GM12878 (cell line): ENCODE measurements around the gene DBNDD2. TPM values are rescaled to one million over a fixed set of nuclear protein-coding genes. Genes with fewer than 3 reads are reported as not detected.

Experiments used
- ATAC-seq: fragments of 200-7000 bp; cut with Tn5 transposase; 3 replicates; pipeline ENCODE4 v1.9.1; 2020; ENCODE audit warnings: mild to moderate bottlenecking, moderate library complexity
- BruUV-seq: library from RNA; stranded (reverse); fragments of 400-500 nt; replicated peaks from 2 replicates; lab custom pipeline; 2021; lab: Mats Ljungman, UMichigan
- CTCF ChIA-PET: fragments of 300-600 bp; sonication (Branson Sonifier 250); formaldehyde crosslinking; extraction: SDS; loops from one replicate; lab custom pipeline; 2021; ENCODE audit warnings: inconsistent platforms; lab: Yijun Ruan, JAX
- POLR2A ChIA-PET: fragments of 350-600 bp; formaldehyde crosslinking; extraction: SDS; loops from one replicate; lab custom pipeline; 2021; ENCODE audit warnings: inconsistent platforms; lab: Charles Lee
- RAD21 ChIA-PET: fragments of 300-600 bp; sonication (Branson Sonifier 250); formaldehyde crosslinking; loops from one replicate; lab custom pipeline; 2023; ENCODE audit warnings: antibody characterized with exemption; ENCODE audit not compliant: unreplicated experiment; lab: Charles Lee
- SMC1A ChIA-PET: fragments of 300-600 bp; sonication (Branson Sonifier 250); formaldehyde crosslinking; loops from one replicate; lab custom pipeline; 2023; ENCODE audit not compliant: unreplicated experiment, uncharacterized antibody; lab: Charles Lee
- DNase-seq: peaks from one replicate; pipeline ENCODE4 v3.0.0-alpha.2; 2011; ENCODE audit warnings: low read depth, low spot score
- FAIRE-seq: peaks from 3 replicates; lab custom pipeline; 2011; peaks lifted over from hg19 to GRCh38; lab: Jason Lieb, UNC
- H2AFZ ChIP-seq: 2 replicates; pipeline ENCODE4 v1.6.0; 2011; ENCODE audit warnings: low read depth, low read length, control low read depth; ENCODE audit not compliant: control insufficient read depth
- H3K27ac ChIP-seq: 2 replicates; pipeline ENCODE4 v1.5.1; 2011; ENCODE audit warnings: control low read depth; ENCODE audit not compliant: control insufficient read depth, insufficient read depth
- H3K27me3 ChIP-seq, 2 experiments: replicated peaks in 1 of 2; 2 replicates each; pipeline versions ENCODE4 v1.6.0 to v1.6.1; 2011; ENCODE audit warnings: low read length in 1 of 2; ENCODE audit not compliant: control insufficient read depth in 2 of 2, insufficient read depth in 2 of 2
- H3K36me3 ChIP-seq, 2 experiments: 2 replicates each; pipeline ENCODE4 v1.5.1; 2011; ENCODE audit warnings: low read length in 1 of 2; ENCODE audit not compliant: control insufficient read depth in 2 of 2, insufficient read depth in 2 of 2
- H3K4me1 ChIP-seq: 2 replicates; pipeline ENCODE4 v1.6.1; 2011; ENCODE audit warnings: mild to moderate bottlenecking, low read length, moderate library complexity, mixed read lengths; ENCODE audit not compliant: control insufficient read depth, insufficient read depth
- H3K4me2 ChIP-seq: 2 replicates; pipeline ENCODE4 v1.6.0; 2011; ENCODE audit warnings: control low read depth; ENCODE audit not compliant: control insufficient read depth, insufficient read depth
- H3K4me3 ChIP-seq: fragments of 200-600 bp; sonication (generic); 2 replicates; pipeline ENCODE4 v1.5.1; 2016
- H3K79me2 ChIP-seq: 2 replicates; pipeline ENCODE4 v1.6.0; 2011; ENCODE audit warnings: low read length; ENCODE audit not compliant: control insufficient read depth, insufficient read depth
- H3K9ac ChIP-seq: 2 replicates; pipeline ENCODE4 v1.8.0; 2011; ENCODE audit warnings: low read length, control low read depth, mixed read lengths; ENCODE audit not compliant: control insufficient read depth, insufficient read depth
- H3K9me3 ChIP-seq: replicated peaks from 3 replicates; pipeline ENCODE4 v1.5.1; 2011; ENCODE audit warnings: mild to moderate bottlenecking, low read length; ENCODE audit not compliant: control insufficient read depth, insufficient read depth
- H4K20me1 ChIP-seq: 2 replicates; pipeline ENCODE4 v1.6.0; 2011; ENCODE audit not compliant: control insufficient read depth, insufficient read depth
- CEBPB ChIP-seq, 2 experiments: fragments of 150-350 bp in 1 of 2; IDR thresholded peaks; 2 replicates each; pipeline ENCODE4 v1.6.1; 2012 to 2014; ENCODE audit warnings: low read depth in 2 of 2, low read length in 2 of 2, borderline replicate concordance in 1 of 2, inconsistent platforms in 1 of 2
- CHD4 ChIP-seq: fragments of 200-600 bp; sonication (generic); IDR thresholded peaks from 2 replicates; pipeline ENCODE4 v1.6.1; 2016; ENCODE audit warnings: mild to moderate bottlenecking
- CREB1 ChIP-seq: IDR thresholded peaks from 2 replicates; pipeline ENCODE4 v1.6.1; 2012; ENCODE audit warnings: low read depth, mild to moderate bottlenecking, inconsistent platforms
- HDAC2 ChIP-seq: fragments of 200-600 bp; sonication (generic); IDR thresholded peaks from 2 replicates; pipeline ENCODE4 v1.6.1; 2017
- JUND ChIP-seq: IDR thresholded peaks from 2 replicates; pipeline ENCODE4 v1.6.1; 2012; ENCODE audit warnings: low read depth, mild to moderate bottlenecking, low read length, improper control_type of control experiment, moderate library complexity
- LARP7 ChIP-seq: fragments of 450-650 bp; IDR thresholded peaks from 2 replicates; pipeline ENCODE4 v1.6.1; 2017; ENCODE audit warnings: mild to moderate bottlenecking
- NR2C1 ChIP-seq: fragments of 450-650 bp; IDR thresholded peaks from 2 replicates; pipeline ENCODE4 v1.6.1; 2017; ENCODE audit warnings: antibody characterized with exemption, mild to moderate bottlenecking, moderate library complexity
- SREBF2 ChIP-seq: IDR thresholded peaks from 2 replicates; pipeline ENCODE4 v1.6.1; 2012; ENCODE audit warnings: mild to moderate bottlenecking, low read length
- WGBS: methylation state at CpG from one replicate; pipeline ENCODE4 v1.1.6; 2016; ENCODE audit warnings: low lambda C conversion rate; ENCODE audit not compliant: insufficient replicate concordance, insufficient coverage; ENCODE audit errors: missing lambda C conversion rate; 5-methylcytosine and 5-hydroxymethylcytosine counted together
- in situ Hi-C: fragments of 300-500 bp; cut with MboI; formaldehyde crosslinking; loops from 9 replicates; pipeline ENCODE4 v1.14.3; 2018; ENCODE audit warnings: mixed read lengths
- intact Hi-C: fragments of 100-400 bp; cut with micrococcal nuclease; formaldehyde crosslinking; loops from one replicate; pipeline ENCODE4 v1.14.2; 2022; ENCODE audit not compliant: unreplicated experiment
- polyA plus RNA-seq, 11 experiments: library from polyadenylated mRNA; depleted of rRNA in 4 of 11; unstranded in 6 of 11; stranded (reverse) in 5 of 11; fragments of >200 nt; fragmentation: Nextera tagmentation in 4 of 11; fragmentation: Illumina TruSeq in 1 of 11; extraction: Ambion mirVana in 4 of 11; extraction: Trizol in 1 of 11; gene quantifications; 1 replicate in 1 of 11; 2 replicates in 10 of 11; pipeline versions ENCODE4 v1.2.1 to v1.2.3, GENCODE V29; 2011 to 2016; ENCODE audit warnings: inconsistent platforms in 2 of 11, missing spikeins in 2 of 11, low read depth in 1 of 11
- total RNA-seq, 4 experiments: library from RNA; depleted of rRNA in 3 of 4; stranded (reverse); fragments of >200 nt in 3 of 4; fragmentation: Illumina TruSeq in 1 of 4; extraction: Trizol in 1 of 4; gene quantifications; 2 replicates each; pipeline versions ENCODE4 v1.2.1 to v1.2.3, GENCODE V29; 2013 to 2021
- TF ChIP-seq, protein P1 (sequence below): fragments of 150-350 bp; IDR thresholded peaks from 2 replicates; pipeline ENCODE4 v1.6.1; 2016; ENCODE audit warnings: low read depth, low read length
- TF ChIP-seq, protein P2 (sequence below): fragments of 450-650 bp; formaldehyde crosslinking; IDR thresholded peaks from 2 replicates; pipeline ENCODE4 v1.4.0; 2020; ENCODE audit warnings: mild to moderate bottlenecking, moderate library complexity

Gene DBNDD2
- total and polyA plus RNA-seq, 10 of the 15 experiments (the other 5 are each of a cell fraction or from before 2014, with no cell fraction given): 0.17 to 5.7 (median 0.49) TPM; not detected in 1

DNA sequence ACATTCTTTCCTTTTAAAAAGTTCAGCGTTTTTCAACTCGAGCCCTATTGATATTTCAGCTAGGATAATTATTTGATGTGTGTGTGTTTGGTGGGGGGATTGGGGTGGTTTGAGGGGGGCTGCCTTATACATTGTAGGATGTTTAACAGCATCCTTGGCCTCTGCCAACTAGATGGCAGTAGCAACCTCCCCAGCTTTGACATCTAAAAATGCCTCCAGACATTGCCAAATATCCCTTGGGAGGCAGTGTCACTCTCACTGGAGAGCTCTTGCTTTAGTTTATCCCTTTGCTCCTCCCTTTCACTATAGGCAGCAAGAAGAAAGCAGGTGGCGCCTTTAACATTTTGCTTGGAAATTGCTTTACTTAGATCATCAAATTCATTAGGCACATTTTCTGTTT lies 15.4 kb upstream of the DBNDD2 start:
- H4K20me1 ChIP-seq: no peaks in the 10 kb centered on the region
- no peak overlapping the region for H2AFZ ChIP-seq
- no peak overlapping the region for H3K4me2 ChIP-seq
- intact Hi-C loops (no loop called here), in situ Hi-C loops (no loop called here)
- H3K4me3 ChIP-seq: no peak overlapping the region
- TF ChIP-seq NR2C1: no peak
- TF ChIP-seq, protein P1, sequence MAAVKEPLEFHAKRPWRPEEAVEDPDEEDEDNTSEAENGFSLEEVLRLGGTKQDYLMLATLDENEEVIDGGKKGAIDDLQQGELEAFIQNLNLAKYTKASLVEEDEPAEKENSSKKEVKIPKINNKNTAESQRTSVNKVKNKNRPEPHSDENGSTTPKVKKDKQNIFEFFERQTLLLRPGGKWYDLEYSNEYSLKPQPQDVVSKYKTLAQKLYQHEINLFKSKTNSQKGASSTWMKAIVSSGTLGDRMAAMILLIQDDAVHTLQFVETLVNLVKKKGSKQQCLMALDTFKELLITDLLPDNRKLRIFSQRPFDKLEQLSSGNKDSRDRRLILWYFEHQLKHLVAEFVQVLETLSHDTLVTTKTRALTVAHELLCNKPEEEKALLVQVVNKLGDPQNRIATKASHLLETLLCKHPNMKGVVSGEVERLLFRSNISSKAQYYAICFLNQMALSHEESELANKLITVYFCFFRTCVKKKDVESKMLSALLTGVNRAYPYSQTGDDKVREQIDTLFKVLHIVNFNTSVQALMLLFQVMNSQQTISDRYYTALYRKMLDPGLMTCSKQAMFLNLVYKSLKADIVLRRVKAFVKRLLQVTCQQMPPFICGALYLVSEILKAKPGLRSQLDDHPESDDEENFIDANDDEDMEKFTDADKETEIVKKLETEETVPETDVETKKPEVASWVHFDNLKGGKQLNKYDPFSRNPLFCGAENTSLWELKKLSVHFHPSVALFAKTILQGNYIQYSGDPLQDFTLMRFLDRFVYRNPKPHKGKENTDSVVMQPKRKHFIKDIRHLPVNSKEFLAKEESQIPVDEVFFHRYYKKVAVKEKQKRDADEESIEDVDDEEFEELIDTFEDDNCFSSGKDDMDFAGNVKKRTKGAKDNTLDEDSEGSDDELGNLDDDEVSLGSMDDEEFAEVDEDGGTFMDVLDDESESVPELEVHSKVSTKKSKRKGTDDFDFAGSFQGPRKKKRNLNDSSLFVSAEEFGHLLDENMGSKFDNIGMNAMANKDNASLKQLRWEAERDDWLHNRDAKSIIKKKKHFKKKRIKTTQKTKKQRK: no peak
- TF ChIP-seq CHD4: no peak
- no peak for TF ChIP-seq HDAC2
- TF ChIP-seq LARP7: no peak
- TF ChIP-seq JUND: no peak
- TF ChIP-seq CEBPB (IDR thresholded peaks at IDR 0.05; ENCODE audit: borderline replicate concordance in 1 of 2, low read depth in 2 of 2, low read length in 2 of 2): no peak
- no peak for TF ChIP-seq SREBF2
- TF ChIP-seq, protein P2, sequence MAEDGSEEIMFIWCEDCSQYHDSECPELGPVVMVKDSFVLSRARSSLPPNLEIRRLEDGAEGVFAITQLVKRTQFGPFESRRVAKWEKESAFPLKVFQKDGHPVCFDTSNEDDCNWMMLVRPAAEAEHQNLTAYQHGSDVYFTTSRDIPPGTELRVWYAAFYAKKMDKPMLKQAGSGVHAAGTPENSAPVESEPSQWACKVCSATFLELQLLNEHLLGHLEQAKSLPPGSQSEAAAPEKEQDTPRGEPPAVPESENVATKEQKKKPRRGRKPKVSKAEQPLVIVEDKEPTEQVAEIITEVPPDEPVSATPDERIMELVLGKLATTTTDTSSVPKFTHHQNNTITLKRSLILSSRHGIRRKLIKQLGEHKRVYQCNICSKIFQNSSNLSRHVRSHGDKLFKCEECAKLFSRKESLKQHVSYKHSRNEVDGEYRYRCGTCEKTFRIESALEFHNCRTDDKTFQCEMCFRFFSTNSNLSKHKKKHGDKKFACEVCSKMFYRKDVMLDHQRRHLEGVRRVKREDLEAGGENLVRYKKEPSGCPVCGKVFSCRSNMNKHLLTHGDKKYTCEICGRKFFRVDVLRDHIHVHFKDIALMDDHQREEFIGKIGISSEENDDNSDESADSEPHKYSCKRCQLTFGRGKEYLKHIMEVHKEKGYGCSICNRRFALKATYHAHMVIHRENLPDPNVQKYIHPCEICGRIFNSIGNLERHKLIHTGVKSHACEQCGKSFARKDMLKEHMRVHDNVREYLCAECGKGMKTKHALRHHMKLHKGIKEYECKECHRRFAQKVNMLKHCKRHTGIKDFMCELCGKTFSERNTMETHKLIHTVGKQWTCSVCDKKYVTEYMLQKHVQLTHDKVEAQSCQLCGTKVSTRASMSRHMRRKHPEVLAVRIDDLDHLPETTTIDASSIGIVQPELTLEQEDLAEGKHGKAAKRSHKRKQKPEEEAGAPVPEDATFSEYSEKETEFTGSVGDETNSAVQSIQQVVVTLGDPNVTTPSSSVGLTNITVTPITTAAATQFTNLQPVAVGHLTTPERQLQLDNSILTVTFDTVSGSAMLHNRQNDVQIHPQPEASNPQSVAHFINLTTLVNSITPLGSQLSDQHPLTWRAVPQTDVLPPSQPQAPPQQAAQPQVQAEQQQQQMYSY (CRISPR knock-in tag): no peak
- TF ChIP-seq CREB1: no peak
- FAIRE-seq (no peak), DNase-seq (no peak), ATAC-seq (no peak)
- no peak overlapping the region for H3K27ac ChIP-seq
- RAD21 ChIA-PET: interaction anchor here (0.6 to 1.2 kb wide), 3 partner anchors 19 to 30 kb away, joined by 3 to 4 read pairs (median 3); partner anchors contain the start of gene SYS1
- no peaks in the 10 kb centered on the region for H3K79me2 ChIP-seq
- CTCF ChIA-PET: interaction anchor here (0.6 to 3.3 kb wide), 5 partner anchors 19 to 57 kb away, joined by 3 to 16 read pairs (median 3); partner anchors contain the start of gene SYS1
- BruUV-seq: no TSS peak
- 53% methylated on average over 3 of the region's 3 CpGs for WGBS
- H3K36me3 ChIP-seq: no peaks in the 10 kb centered on the region; a peak in 1 of 4 replicates
- H3K9me3 ChIP-seq: no peaks in the 10 kb centered on the region; the same call in 2 of the 3 replicates
- H3K4me1 ChIP-seq: no peaks in the 10 kb centered on the region
- SMC1A ChIA-PET: interaction anchor here (0.7 to 1.4 kb wide), 3 partner anchors 44 to 367 kb away, joined by 3 to 4 read pairs (median 4); no protein-coding TSS in a partner anchor
- H3K9ac ChIP-seq: no peak overlapping the region
- POLR2A ChIA-PET: interaction anchor here (0.8 kb wide), 1 partner anchor 23 kb away, joined by 3 read pairs; no protein-coding TSS in a partner anchor
- no peaks in the 10 kb centered on the region for H3K27me3 ChIP-seq
